ENCODE measurements around the gene HSD11B1.
A peak's percentile ranks its signal among the peaks of the same experiment; 100 is the strongest.

Gene HSD11B1

DNA sequence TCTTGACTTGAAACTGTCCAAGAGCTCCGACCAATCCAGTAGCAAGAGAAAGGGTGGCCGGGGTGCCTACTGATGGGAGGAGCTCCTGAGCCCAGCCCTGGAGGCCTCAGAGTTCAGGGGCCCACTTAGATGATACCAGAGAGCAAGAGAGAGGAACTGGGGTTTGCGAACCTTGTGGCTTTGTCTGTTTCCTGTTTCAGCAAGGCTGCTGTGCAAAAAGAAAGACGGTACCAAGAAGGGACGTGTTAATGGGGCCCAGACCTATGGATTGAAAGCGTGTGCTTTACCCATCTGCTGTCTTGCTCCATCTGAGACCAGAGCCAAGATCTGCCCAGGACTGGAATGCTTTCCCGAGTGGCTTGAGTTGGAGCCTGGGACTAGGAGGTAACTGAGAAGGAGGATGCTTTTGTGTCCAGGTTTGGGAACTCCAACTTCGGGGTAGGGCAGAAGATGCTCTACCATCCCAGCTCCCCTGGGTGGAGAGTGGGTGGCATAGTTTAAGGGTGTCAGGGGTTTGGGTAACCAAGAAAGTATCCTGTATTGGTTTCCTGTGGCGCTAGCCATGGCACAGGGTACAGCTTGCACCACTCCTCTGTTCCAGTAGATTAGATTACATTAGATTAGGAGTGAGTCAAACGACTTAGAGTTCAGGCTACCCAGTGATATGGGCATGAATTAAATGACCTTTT, 51.4 kb downstream of the HSD11B1 start, which contains the start of gene TRAF3IP3:
Gene TRAF3IP3, plus strand, starts transcription at position 128 of the 689 bp plus-strand sequence. CDS start 3,987 bp downstream, outside the sequence.
- DNase-seq (ENCODE audit: low read depth in 3 of 3): peak; percentile 53 to 69 (median 69)

DNA sequence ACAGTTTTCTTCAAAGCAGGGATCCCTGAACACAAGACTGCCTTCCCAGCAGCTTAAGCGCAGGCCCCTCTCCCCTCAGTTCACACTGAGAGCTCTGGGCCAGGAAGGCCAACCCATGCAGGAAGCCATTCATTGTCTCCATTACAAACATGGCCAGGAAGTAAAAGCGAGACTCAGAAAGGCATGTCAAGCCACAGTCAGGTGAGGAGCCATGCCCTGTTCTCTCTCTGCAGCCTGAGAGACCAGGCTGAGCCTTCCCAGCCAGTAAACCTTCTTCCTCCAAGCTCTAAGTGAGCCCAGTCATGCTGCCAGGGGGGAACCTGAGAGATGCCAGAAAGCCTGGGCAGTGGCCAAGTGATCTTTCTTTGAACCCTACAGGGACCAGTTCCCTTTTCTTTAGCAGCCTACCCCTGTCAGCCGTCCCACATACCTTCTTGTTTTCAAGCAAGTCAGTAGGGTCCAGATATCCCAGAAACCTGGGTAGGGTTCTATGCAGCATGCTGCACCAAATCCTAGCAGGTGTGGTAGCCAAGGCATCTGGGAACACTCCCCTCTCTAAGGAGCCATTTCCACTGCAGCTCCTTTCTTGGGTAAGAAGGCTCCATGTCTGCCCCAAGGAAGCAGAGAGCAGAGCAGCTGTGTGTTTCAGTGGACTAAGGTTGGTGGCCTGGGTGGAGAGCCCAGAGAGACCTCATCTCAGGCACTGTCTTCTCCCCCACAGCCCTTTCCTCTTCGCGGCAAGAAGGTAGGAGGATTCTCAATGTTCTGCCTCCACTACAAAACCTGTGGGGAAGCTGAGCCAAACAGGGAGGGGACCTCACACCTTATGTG, 52.2 kb downstream of the HSD11B1 start:
- DNase-seq (ENCODE audit: low read depth in 3 of 3): no peak

DNA sequence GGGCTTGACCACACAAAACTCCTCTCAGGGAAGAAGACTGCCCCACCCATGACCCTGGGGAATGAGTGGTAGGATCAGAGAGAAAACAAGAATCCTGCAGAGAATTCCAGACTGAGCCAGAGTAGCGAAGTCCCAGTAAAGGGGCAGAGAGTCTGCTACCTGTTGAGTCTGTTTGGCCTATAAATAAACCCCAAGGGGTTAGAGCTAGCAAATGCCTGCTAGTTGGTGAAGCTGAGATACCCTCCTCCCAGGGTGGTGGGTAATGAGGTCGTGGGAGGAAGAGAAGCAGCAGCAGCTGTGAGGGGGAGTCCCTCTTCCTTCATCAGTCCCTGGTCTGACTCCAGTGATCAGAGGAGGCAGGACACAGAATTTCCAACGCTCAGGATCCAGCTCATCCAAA, 53.8 kb downstream of the HSD11B1 start:
- no peak for DNase-seq (ENCODE audit: low read depth in 3 of 3)

DNA sequence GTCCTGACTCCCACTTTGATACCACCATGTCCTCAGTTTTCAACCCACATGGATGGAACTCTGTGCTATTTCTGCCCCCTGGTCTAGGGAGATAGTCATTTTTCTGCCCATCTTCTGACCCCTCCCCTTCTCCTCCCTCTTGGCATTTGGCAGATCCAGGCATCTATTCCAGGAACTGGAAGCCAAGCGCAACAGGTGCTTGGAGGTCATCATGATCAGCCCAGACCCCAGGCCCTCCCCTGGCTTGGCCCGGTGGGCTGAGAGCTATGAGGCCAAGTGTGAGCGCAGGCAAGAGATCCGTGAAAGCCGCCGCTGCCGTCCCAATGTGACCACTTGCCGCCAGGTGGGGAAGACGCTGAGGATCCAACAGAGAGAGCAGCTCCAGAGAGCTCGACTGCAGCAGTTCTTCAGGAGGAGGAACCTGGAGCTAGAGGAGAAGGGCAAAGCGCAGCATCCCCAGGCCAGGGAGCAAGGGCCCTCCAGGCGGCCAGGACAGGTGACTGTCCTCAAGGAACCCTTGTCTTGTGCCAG, 55.2 kb downstream of the HSD11B1 start:
- no peak for DNase-seq (ENCODE audit: low read depth in 3 of 3)

DNA sequence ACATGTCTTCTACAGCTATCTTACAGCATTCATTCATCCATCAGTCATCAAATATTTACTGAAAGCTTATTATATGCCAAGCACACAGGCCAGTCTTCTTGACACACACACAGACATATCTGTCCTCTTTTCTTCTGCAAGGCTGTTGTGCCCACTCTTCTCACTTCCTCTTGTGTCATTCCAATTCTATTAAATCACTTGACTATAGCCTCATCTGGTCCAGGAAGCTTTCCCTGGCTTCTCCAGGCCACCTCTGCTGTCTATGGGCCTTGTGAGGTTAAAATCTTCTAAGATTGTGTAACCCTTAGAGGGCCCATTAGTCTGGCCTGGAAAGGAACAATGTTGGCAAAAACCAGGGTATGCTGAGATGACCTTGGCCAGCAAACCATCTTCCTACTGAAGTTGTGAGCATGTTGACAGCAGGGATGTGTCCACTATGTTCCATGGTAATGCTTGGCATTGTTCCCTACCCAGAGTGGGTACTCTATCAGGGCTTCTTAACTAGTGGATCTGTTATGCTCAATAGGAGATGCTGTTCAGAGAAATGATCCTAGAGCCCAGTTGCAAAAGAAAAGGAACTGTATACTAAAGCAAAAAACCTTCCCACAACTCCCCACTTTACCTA, 56.5 kb downstream of the HSD11B1 start:
- DNase-seq (ENCODE audit: low read depth in 3 of 3): no peak

DNA sequence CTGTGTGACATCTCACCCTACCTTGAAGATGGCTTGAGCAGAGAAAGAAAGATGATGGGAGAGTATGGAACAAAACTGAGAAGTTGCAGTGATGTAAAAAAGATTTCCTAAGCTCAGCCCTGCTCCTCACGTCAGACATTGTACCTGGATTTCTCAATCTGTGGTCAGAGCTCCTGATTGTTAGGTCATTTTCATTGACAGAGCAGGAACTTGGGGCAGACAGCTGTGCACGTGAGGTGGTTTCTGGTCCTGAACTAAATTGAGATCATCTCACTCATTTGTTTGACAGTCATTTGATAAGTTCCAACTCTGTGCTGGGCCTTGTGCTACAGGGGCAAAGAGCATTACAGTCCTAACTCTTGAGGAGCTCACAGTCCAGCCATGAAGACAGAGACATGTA, 61.4 kb downstream of the HSD11B1 start:
- DNase-seq (ENCODE audit: low read depth in 3 of 3): no peak

DNA sequence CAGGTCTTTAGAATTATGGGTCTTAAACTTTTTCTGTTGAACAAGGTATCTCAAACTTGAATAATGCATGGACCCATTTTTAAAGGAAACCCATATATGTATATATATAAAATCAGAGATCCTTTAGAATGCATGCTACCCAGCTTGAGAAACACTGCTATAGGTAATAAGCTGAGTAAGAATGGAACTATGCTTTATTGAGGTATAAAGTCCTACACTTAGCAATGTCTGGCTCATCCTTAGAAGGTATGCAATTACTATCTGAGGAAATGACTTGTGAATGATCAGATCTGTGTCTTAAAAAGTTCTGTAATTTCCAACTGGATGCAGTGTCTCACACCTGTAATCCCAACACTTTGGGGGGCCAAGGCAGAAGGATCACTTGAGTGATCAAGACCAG, 62.5 kb downstream of the HSD11B1 start:
- no peak for DNase-seq (ENCODE audit: low read depth in 3 of 3)

DNA sequence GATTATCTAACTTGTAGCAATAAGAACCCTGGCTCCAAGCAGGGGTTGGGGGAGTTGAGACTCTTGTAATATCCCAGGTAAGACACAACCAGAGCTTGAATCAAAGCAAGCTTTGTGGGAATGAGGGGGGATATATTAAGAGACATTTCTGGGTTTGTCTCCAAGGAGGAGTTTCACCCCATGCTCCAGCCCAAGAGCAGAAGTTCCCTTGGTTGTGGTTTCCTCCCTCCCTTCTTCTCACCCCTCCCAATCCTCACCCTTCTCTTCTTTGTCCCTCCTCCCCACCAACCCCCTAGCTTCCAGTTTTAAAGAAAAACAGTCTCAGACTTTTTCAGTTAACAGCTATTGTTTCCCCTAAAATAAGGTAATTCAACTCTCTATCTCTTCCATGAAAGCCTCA, 63.1 kb downstream of the HSD11B1 start:
- DNase-seq (ENCODE audit: low read depth in 3 of 3): no peak

DNA sequence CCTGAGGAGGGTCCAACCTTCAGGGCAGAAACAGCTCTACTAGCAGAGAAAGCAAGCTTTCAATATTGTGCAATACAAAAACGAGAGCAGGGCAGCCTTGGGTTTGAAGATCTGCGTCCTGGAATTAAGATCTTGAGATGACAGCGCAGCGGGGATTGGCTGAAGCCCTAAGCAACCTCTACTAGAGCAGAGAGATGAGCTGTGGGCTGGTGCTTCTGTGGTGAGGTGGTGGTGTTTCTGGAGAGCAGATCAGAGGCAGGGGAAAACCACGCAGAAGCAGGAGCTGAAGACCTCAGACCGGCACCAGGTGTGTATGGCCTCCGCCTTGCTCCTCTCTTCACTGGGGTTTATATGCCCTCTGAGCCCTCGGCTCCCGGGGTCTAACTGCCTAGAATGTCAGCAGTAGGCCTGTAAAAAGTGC, 63.7 kb downstream of the HSD11B1 start:
- peak; percentile 72 to 86 (median 74) for DNase-seq (ENCODE audit: low read depth in 3 of 3)

DNA sequence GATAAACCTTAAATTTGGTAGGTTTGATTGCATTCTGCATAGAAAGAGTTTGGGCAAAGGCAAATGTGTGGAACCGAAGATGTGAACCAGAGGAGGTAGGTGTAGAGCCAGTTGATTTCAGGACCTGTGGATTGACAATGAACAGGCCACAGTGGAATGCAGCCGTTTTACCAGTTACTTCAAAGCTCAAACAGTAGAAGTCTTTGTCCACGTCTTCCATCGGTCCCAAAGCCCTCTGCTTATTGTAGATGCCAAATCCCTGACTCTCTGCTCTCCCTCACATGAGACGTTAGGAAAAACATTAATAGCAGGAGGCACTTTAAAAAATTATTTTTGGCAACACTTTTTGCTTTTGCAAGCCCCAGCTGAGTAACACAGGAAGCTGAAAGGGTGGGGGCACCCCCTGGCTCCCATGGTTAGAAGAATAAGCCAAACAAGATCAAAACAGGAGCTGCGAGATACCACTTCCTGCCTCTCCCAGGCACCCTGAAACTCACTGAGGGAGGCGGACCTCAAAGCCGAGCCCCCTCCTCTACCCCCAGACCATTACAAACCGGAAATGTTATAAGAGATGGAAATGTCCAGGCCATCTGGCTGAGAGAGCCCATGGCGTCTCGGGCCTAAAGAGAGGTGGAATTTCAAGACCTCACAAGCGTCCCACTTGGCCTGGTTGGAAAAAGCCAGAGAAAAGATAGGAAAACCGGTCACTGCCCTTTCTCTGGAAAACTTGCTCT, 64.7 kb downstream of the HSD11B1 start:
- DNase-seq (ENCODE audit: low read depth in 3 of 3): peak; percentile 59 to 70 (median 62)

DNA sequence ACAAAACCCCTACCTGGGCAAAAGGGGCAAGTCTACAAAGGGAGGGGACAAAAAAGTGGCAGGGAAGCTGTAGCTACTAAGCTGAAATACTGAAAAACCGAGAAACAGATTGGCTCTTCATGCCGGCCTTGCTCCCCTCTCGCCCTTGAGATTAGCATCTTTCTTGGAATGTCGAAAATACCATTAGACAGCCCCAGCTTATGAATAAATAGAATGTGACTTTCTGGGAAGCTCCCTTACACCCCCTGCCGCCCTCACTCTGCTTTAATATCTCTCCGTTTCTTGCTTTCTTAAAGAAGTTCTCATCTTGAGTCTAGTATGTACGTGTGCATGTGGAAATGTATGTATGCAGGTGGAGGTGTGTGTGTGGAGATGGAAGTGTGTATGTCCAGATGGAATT, 65.3 kb downstream of the HSD11B1 start:
- no peak for DNase-seq (ENCODE audit: low read depth in 3 of 3)

DNA sequence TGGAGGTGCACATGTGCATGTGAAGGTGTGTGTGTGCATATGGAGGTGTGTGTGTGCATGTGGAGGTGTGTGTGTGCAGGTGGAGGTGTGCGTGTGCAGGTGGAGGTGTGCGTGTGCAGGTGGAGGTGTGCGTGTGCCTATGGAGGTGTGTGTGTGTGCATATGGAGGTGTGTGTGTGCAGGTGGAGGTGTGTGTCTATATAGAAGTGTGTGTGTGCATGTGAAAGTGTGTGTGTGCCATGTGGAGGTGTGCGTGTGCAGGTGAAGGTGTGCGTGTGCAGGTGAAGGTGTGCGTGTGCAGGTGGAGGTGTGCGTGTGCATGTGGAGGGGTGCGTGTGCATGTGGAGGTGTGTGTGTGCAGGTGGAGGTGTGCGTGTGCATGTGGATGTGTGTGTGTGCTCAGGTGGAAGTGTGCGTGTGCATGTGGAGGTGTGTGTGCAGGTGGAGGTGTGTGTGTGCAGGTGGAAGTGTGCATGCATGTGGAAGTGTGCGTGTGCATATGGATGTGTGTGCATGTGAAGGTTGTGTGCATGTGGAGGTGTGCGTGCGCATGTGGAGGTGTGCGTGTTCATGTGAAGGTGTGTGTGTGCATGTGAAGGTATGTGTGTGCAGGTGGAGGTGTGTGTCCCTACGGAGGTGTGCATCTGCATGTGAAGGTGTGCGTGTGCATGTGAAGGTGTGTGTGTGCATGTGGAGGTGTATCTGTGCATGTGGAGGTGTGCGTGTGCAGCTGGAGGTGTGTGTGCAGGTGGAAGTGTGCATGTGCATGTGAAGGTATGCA, 66.2 kb downstream of the HSD11B1 start:
- no peak for DNase-seq (ENCODE audit: low read depth in 3 of 3)

DNA sequence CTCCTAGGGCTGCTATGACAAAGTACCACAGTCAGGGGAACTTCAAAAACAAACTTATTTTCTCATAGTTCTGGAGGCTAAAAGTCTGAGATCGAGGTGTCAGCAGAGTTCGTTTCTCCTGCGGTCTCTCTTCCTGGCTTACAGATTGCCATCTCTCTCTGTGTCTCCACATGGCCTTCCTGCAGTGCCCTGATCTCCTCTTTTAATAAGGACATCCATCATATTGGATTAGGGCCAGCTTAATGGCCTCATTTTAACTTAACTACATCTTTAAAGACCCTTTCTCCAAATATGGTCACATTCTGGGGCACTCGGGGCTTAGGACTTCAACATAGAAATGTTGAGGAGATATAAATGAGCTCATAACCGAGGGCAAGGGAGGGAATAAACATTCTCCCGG, 67.5 kb downstream of the HSD11B1 start:
- DNase-seq (ENCODE audit: low read depth in 3 of 3): no peak

DNA sequence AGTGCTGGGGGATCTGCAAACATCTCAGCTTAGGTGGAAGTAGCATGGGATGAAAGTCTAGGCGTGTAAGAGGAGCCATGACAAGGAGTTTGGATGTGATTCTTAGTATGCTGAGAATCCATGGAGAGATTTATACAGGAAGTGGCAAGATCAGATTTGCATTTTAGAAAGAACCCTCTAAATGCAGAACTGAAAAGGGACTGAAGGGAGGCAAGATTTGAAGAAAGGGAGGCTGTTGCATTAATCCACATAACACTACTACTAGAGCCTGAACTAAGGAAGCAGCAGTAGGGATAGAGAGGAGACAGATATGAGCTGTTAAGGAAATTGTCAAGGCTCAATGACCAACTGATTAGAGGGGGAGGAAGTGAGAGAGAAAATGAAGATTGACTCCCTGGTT, 69.9 kb downstream of the HSD11B1 start:
- no peak for DNase-seq (ENCODE audit: low read depth in 3 of 3)

DNA sequence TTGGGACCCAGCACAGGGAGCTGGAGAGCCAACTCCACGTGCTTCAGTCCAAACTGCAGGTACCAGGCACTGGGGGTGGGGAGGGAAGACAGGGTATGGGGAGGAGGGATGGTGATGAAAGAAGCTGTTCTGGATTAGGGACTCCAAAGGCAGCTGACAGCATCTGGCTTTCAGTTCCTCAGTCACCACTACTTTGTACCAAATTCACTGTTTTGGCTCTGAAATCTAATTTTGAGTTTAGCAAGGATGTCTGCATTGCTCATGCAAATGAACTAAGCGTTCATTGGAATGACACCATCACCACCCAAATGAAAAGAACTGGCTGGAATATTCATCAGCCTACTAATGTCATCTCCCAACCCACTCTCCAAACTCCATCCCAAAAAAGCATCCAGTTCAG, 71.0 kb downstream of the HSD11B1 start:
- no peak for DNase-seq (ENCODE audit: low read depth in 3 of 3)

DNA sequence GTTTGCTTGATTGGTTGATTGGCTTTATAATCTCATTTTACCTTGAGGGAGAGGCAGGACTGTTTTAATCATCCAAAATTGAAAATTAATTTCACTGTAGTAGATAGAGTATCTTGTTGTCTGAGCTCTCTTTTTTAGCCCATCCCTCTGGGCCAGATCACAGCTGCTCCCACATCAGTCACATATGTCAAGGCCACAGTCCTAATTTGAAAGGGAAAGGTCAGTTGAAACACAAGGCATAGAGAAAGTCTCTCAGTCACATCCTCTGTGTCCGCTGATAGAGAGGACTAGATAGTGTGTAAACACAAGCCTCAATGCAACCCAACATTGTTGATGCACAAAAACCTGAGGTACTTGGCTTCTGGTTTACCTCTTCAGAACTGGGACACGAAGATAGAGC, 72.9 kb downstream of the HSD11B1 start:
- DNase-seq (ENCODE audit: low read depth in 3 of 3): no peak

DNA sequence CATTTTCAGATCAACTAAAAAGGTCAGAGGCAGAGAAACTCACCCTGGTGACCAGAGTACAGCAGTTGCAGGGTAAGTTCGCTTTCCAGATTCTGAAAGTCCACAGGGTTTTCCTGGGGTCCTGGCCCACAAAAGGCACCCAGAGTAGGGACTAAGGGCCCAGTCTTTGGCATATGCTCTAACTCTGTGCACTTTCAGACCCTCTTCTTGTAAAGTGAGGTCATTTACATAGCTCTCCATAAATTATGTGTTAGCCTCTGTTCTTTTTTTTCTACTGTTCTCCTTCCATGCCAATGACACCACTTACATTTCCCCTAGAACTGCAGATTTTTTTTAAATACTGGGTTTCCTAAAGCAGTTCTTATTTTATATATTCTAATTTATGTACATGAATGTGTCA, 73.5 kb downstream of the HSD11B1 start:
- DNase-seq (ENCODE audit: low read depth in 3 of 3): no peak

DNA sequence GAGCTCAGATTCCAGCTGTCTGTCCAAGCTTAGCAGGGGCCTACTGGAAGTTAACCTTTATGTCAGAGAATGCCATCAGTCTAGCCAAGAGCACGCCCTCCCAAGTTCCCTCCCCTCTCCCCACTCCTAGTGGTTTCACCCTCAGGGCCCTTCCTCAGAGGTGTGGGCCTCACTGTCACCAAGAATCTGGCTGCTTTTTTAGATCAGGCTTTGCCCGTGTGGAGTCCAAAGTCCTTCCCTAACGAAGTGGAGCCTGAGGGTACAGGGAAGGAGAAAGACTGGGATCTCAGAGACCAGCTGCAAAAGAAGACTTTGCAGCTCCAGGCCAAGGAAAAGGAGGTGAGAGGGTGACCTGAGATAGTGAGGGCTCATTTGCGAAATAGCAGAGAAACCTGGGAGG, 75.6 kb downstream of the HSD11B1 start:
- DNase-seq (ENCODE audit: low read depth in 3 of 3): no peak

DNA sequence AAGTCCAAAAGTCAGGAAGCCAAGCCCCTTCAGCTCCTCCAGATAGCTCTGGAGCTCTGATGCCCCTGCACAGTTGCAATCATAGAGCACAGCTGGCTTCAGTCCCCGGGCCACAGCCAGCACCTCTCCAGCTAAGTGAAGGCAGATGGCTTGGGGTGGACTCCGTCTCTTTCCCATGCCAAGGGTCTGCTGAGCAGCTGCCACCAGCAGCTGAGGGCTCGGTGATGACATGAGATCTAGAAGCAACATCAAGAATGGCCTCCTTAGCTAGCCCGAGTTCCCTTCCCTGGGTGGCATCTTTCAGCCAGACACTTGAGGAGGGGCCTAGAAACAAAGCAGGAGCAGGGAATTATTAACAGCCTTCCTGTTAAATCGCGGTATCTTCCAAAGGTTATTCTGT, 78.7 kb downstream of the HSD11B1 start:
- DNase-seq (ENCODE audit: low read depth in 3 of 3): no peak
